Smooth muscle cell (in vitro differentiated cells): ENCODE data around the gene GXYLT2. TPM values are rescaled to one million over a fixed set of nuclear protein-coding genes. Genes with fewer than 3 reads are reported as not detected.

ENCODE experiments used
- DNase-seq: peaks from one replicate; lab custom pipeline; 2025; ENCODE audit not compliant: unreplicated experiment; lab: John Stamatoyannopoulos, UW
- H2AFZ ChIP-seq: fragments of 200-600 bp; sonication (generic); 2 replicates; pipeline ENCODE4 v1.6.0; 2016; ENCODE audit warnings: antibody characterized with exemption, low read depth, mild to moderate bottlenecking
- H3F3A ChIP-seq: fragments of 200-600 bp; sonication (generic); 2 replicates; pipeline ENCODE4 v1.6.0; 2017; ENCODE audit warnings: antibody characterized with exemption, low read depth
- H3K27ac ChIP-seq: fragments of 200-600 bp; sonication (generic); 2 replicates; pipeline ENCODE4 v1.5.1; 2016; ENCODE audit warnings: low read depth, mild to moderate bottlenecking
- H3K27me3 ChIP-seq: fragments of 200-600 bp; sonication (generic); 2 replicates; pipeline ENCODE4 v1.6.1; 2016; ENCODE audit warnings: low read depth, mild to moderate bottlenecking
- H3K36me3 ChIP-seq: fragments of 200-600 bp; sonication (generic); 2 replicates; pipeline ENCODE4 v1.5.1; 2016; ENCODE audit warnings: low read depth
- H3K4me1 ChIP-seq: fragments of 200-600 bp; sonication (generic); 2 replicates; pipeline ENCODE4 v1.5.1; 2016; ENCODE audit warnings: low read depth
- H3K4me2 ChIP-seq: fragments of 200-600 bp; sonication (generic); 2 replicates; pipeline ENCODE4 v1.6.0; 2016; ENCODE audit warnings: mild to moderate bottlenecking
- H3K4me3 ChIP-seq: fragments of 200-600 bp; sonication (generic); 2 replicates; pipeline ENCODE4 v1.5.1; 2016; ENCODE audit warnings: mild to moderate bottlenecking
- H3K79me2 ChIP-seq: fragments of 200-600 bp; sonication (generic); 2 replicates; pipeline ENCODE4 v1.6.0; 2016; ENCODE audit warnings: low read depth, mild to moderate bottlenecking
- H3K9ac ChIP-seq: fragments of 200-600 bp; sonication (generic); 2 replicates; pipeline ENCODE4 v1.6.0; 2016; ENCODE audit warnings: low read depth
- H3K9me3 ChIP-seq: fragments of 200-600 bp; sonication (generic); replicated peaks from 2 replicates; pipeline ENCODE4 v1.5.1; 2016; ENCODE audit warnings: low read depth
- H4K20me1 ChIP-seq: fragments of 200-600 bp; sonication (generic); 2 replicates; pipeline ENCODE4 v1.6.0; 2016; ENCODE audit warnings: low read depth
- WGBS: methylation state at CpG from one replicate; pipeline ENCODE4 v1.1.7; 2016; ENCODE audit warnings: low lambda C conversion rate; 5-methylcytosine and 5-hydroxymethylcytosine counted together
- polyA plus RNA-seq: library from polyadenylated mRNA; unstranded; fragments of >200 nt; fragmentation: Nextera tagmentation; extraction: Ambion mirVana; gene quantifications from 2 replicates; pipeline ENCODE4 v1.2.1, GENCODE V29; 2016
- total RNA-seq: library from RNA; depleted of rRNA; stranded (reverse); fragments of >200 nt; gene quantifications from 2 replicates; pipeline ENCODE4 v1.2.3, GENCODE V29; 2014
- TF ChIP-seq, protein P1 (sequence below): fragments of 200-600 bp; sonication (generic); IDR thresholded peaks from 2 replicates; pipeline ENCODE4 v1.5.1; 2017; ENCODE audit warnings: borderline replicate concordance, mild to moderate bottlenecking, antibody characterized with exemption; ENCODE audit not compliant: insufficient read depth, poor library complexity, severe bottlenecking

Gene GXYLT2
- total and polyA plus RNA-seq, 2 experiments from 2014 or later, result 17.0 to 19.0 TPM

DNA sequence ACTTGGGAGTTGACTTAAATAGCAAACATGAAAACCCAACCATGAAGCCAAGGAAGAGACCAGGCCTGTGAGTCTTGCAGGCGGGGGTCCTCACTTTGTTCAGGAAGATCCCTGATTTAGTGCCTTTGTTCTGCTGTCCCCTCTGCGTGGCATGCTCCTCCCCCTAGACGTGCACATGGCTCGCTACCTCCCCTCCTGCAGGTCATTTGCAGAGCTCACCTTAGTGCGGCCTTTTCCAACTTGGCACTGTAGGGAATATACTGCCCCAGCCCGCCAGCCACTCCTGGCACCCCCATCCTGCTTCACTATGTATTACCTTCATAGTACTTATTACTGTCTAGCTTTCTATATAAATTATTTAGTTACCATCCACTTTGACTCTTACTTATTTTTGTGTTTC is 18.3 kb downstream of the GXYLT2 start:
- WGBS, result 93% methylated on average over 6 of the region's 6 CpGs

DNA sequence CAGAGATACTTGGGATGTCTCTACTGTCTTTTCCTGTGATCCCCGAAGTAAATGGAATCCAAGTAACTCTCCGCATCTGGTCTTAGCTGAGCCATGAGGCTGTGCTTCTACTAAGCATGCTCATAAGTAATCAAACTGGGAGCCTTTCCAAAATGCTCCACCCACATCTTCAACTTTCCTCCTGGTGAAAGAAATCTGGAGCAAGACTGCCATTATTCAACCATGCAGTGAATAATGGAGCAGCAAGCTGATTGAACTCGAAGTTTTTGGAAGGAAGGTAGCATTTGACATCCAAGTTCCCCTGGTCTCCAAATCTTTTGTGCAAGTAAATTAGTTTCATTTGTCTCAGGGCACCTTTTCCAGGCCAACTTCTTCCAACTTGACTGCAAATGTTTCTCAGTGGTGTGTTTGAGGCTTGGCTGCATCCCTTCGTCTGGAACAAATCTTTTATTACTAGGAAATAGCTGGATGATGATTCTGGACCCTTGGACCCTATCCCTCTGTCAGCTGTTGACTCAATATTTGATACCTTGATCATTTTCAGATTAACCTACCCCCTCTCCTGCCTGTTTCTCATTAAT is 19.4 kb downstream of the GXYLT2 start:
- H3K27ac ChIP-seq, result no peak overlapping the region

More for the DNA sequence above, 18.3 kb downstream of the GXYLT2 start:
- DNase-seq, result no peak
- Histone ChIP-seq H3K36me3 (no peaks in the 10 kb centered on the region), H3K27ac (no peak overlapping the region), H3K9me3 (no peaks in the 10 kb centered on the region), H2AFZ (no peak overlapping the region), H3K27me3 (no peaks in the 10 kb centered on the region), H4K20me1 (peaks cover 11% of the 10 kb centered on the region), H3K4me2 (no peak overlapping the region), H3F3A (no peaks in the 10 kb centered on the region), H3K4me1 (no peaks in the 10 kb centered on the region), H3K79me2 (no peaks in the 10 kb centered on the region), H3K9ac (no peak overlapping the region), H3K4me3 (no peak overlapping the region)
- TF ChIP-seq, protein P1, sequence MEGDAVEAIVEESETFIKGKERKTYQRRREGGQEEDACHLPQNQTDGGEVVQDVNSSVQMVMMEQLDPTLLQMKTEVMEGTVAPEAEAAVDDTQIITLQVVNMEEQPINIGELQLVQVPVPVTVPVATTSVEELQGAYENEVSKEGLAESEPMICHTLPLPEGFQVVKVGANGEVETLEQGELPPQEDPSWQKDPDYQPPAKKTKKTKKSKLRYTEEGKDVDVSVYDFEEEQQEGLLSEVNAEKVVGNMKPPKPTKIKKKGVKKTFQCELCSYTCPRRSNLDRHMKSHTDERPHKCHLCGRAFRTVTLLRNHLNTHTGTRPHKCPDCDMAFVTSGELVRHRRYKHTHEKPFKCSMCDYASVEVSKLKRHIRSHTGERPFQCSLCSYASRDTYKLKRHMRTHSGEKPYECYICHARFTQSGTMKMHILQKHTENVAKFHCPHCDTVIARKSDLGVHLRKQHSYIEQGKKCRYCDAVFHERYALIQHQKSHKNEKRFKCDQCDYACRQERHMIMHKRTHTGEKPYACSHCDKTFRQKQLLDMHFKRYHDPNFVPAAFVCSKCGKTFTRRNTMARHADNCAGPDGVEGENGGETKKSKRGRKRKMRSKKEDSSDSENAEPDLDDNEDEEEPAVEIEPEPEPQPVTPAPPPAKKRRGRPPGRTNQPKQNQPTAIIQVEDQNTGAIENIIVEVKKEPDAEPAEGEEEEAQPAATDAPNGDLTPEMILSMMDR, result no peak

DNA sequence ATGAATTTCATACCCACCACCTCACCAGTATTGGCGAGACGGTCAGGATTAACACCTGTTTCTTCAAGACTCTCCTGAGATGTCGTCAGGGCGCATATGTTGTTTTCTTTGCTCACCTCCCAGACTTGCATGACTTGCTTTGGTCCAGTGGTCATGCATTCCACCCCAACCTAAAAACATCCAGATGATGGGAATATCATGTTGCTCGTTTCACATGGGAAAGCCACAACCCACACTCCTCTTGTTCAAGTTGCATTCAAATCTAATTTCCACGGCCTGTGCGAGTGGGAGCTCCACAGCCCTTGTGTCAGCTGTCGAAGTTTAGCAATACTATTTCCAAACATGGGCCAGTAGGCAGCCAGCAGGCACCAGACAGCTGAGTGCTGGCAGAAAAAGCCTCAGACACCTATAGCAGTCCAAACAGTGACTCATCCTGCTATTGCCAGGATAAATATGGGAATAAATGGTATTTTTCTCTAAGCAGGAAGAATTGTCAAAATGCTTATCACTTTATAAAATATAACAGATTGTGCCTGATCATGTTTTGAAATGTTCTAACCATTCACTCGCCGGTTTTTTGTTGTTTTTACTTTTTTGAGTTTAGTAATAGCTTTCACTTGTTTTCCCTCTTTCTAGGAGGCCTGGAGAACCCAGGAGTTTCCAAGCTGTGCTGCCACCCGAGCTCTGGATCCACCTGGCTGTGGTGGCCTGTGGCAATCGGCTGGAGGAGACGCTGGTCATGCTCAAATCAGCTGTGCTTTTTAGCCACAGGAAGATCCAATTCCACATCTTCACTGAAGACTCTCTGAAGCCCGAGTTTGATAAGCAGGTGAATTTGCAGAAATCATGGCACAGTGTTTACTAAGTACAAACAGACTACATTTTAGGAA is 20.1 kb downstream of the GXYLT2 start:
- H3K36me3 ChIP-seq, result no peaks in the 10 kb centered on the region

More for the DNA sequence above, 19.4 kb downstream of the GXYLT2 start:
- Histone ChIP-seq H3K27me3 (no peaks in the 10 kb centered on the region), H3K79me2 (no peaks in the 10 kb centered on the region), H3K4me2 (peak overlapping the region; percentile 14), H3F3A (no peaks in the 10 kb centered on the region), H3K36me3 (no peaks in the 10 kb centered on the region), H3K4me3 (no peak overlapping the region), H2AFZ (no peak overlapping the region), H3K9me3 (no peaks in the 10 kb centered on the region), H3K9ac (no peak overlapping the region), H4K20me1 (peaks cover 11% of the 10 kb centered on the region), H3K4me1 (no peaks in the 10 kb centered on the region)
- 92% methylated on average over 4 of the region's 4 CpGs for WGBS
- no peak for DNase-seq
- TF ChIP-seq, protein P1, result no peak

More for the DNA sequence above, 20.1 kb downstream of the GXYLT2 start:
- H3K27ac ChIP-seq, result peak overlapping the region; percentile 4
- no peak overlapping the region for H3K4me3 ChIP-seq
- H3F3A ChIP-seq, result no peaks in the 10 kb centered on the region
- peak overlapping the region; percentile 14 for H3K4me2 ChIP-seq
- no peaks in the 10 kb centered on the region for H3K9me3 ChIP-seq
- TF ChIP-seq, protein P1, result no peak
- DNase-seq, result no peak
- H3K27me3 ChIP-seq, result no peaks in the 10 kb centered on the region
- H4K20me1 ChIP-seq, result peaks cover 10% of the 10 kb centered on the region
- H3K79me2 ChIP-seq, result no peaks in the 10 kb centered on the region
- WGBS, result 73% methylated on average over 14 of the region's 14 CpGs
- no peak overlapping the region for H2AFZ ChIP-seq
- no peak overlapping the region for H3K9ac ChIP-seq
- no peaks in the 10 kb centered on the region for H3K4me1 ChIP-seq
